Left colon (tissue), 2 donors: ENCODE results near the gene ATRIP. TPM values are rescaled to one million over a fixed set of nuclear protein-coding genes. Genes with fewer than 3 reads are reported as not detected.

Experiments
- ATAC-seq: fragments of 200-7000 bp; cut with Tn5 transposase; one replicate; pipeline ENCODE4 v1.9.1; 2020; ENCODE audit warnings: mild to moderate bottlenecking, moderate library complexity
- DNase-seq, 2 donors: peaks; one replicate each; pipeline ENCODE4 v3.0.0-alpha.2; 2020
- intact Hi-C, 2 donors: fragments of 100-400 bp; cut with DNase I in 1 of 2; cut with micrococcal nuclease in 1 of 2; formaldehyde crosslinking; loops; one replicate each; pipeline versions ENCODE4 v1.11.2 to v1.14.0; 2022; cut with DNase I, micrococcal nuclease
- total RNA-seq, 2 donors: library from RNA; stranded (reverse); fragmentation: NEBNext Ultra II Directional; extraction: Animal tissue kit (Norgen Biotek cat#: 25700); gene quantifications; one replicate each; pipeline ENCODE4 v1.2.1, GENCODE V29; 2021
- donor health status: DM: no; HTN: no; CAD: no.
- donor health status: DM: yes; HTN: yes; CAD: no.

ATRIP gene
- total RNA-seq, 2 donors from 2014 or later, result 3.8 to 4.4 TPM

- ATAC-seq, result no peak
- no peak for DNase-seq
- intact Hi-C loops, result no loop called here
Measured at GRCh38 chr3:48419149-48419548, 27.4 kb upstream of the ATRIP start.

GRCh38 chr3:48419597-48419996 is 26.9 kb upstream of the ATRIP start:
- intact Hi-C loops, result no loop called here
- ATAC-seq (no peak), DNase-seq (no peak)

GRCh38 chr3:48420561-48420960 is 26.0 kb upstream of the ATRIP start:
- ATAC-seq, result no peak

GRCh38 chr3:48422272-48422671 is 24.3 kb upstream of the ATRIP start:
- ATAC-seq, result peak; percentile 8
- intact Hi-C loops, result no loop called here

More at GRCh38 chr3:48420561-48420960, 26.0 kb upstream of the ATRIP start:
- intact Hi-C loops, result no loop called here
- no peak for DNase-seq

GRCh38 chr3:48422681-48423080 is 23.9 kb upstream of the ATRIP start:
- DNase-seq (no peak), ATAC-seq (no peak)
- intact Hi-C loops, result no loop called here

More at GRCh38 chr3:48422272-48422671, 24.3 kb upstream of the ATRIP start:
- no peak for DNase-seq

- ATAC-seq (no peak), DNase-seq (no peak)
- intact Hi-C loops, result no loop called here
Measured at GRCh38 chr3:48423241-48423882, 23.2 kb upstream of the ATRIP start.

- ATAC-seq (no peak), DNase-seq (no peak)
- intact Hi-C loops, result no loop called here
Measured at GRCh38 chr3:48423883-48424695, 22.4 kb upstream of the ATRIP start.

- no peak for ATAC-seq
- intact Hi-C loops, result no loop called here
- no peak for DNase-seq
Measured at GRCh38 chr3:48425281-48425812, 21.2 kb upstream of the ATRIP start.

GRCh38 chr3:48426401-48426909 is 20.1 kb upstream of the ATRIP start:
- ATAC-seq (no peak), DNase-seq (no peak)
- intact Hi-C loops, result no loop called here

- ATAC-seq, result no peak
- intact Hi-C loops, result no loop called here
- no peak for DNase-seq
Measured at GRCh38 chr3:48426944-48427629, 19.4 kb upstream of the ATRIP start.

- ATAC-seq (peak; percentile 31), DNase-seq (peak in 1 of 2 donors; percentile 48)
- intact Hi-C loops, result no loop called here
Measured at GRCh38 chr3:48427630-48427962, 18.9 kb upstream of the ATRIP start.

- intact Hi-C loops, result no loop called here
- no peak for ATAC-seq
Measured at GRCh38 chr3:48428088-48428571, 18.4 kb upstream of the ATRIP start.

GRCh38 chr3:48428572-48429316 is 17.8 kb upstream of the ATRIP start:
- DNase-seq (peak; percentile 75 to 76), ATAC-seq (peak; percentile 74)
- intact Hi-C loops, result no loop called here

More at GRCh38 chr3:48428088-48428571, 18.4 kb upstream of the ATRIP start:
- DNase-seq, result no peak

- ATAC-seq (peak; percentile 46), DNase-seq (peak; percentile 84)
- intact Hi-C loops, result no loop called here
Measured at GRCh38 chr3:48429317-48429959, 17.1 kb upstream of the ATRIP start.

- peak; percentile 46 for ATAC-seq
- intact Hi-C loops, result no loop called here
- DNase-seq, result peak; percentile 82 to 93
Measured at GRCh38 chr3:48429960-48430707, 16.4 kb upstream of the ATRIP start, which contains the start of gene PLXNB1. TSS of gene PLXNB1 (minus strand) at chr3:48430086. CDS start at chr3:48424611, 5,475 bp downstream.

GRCh38 chr3:48430708-48431101 is 15.8 kb upstream of the ATRIP start:
- DNase-seq (no peak), ATAC-seq (no peak)
- intact Hi-C loops, result no loop called here
